Measurements from ENCODE around the gene SCN2B. TPM values are rescaled to one million over a fixed set of nuclear protein-coding genes. Genes with fewer than 3 reads are reported as not detected.

Gene SCN2B
- total RNA-seq, 1 donor from 2014 or later, result 0.04 TPM

GRCh38 chr11:118143661-118144185, 32.7 kb downstream of the SCN2B start:
- DNase-seq (ENCODE audit: low read depth), result no peak
- no peak overlapping the region for H3K4me3 ChIP-seq (ENCODE audit: low read depth, low read length)
- H3K27me3 ChIP-seq (ENCODE audit: control insufficient read depth, insufficient read depth, low read length), result peaks cover 55% of the 10 kb centered on the region
- no peaks in the 10 kb centered on the region for H3K36me3 ChIP-seq (ENCODE audit: control insufficient read depth, insufficient read depth, low read length)
- TF ChIP-seq CTCF (IDR thresholded peaks at IDR 0.05; ENCODE audit: insufficient read depth, low read length, poor library complexity, severe bottlenecking), result no peak

- Histone ChIP-seq H3K36me3 (ENCODE audit: control insufficient read depth, insufficient read depth, low read length) (no peaks in the 10 kb centered on the region), H3K27me3 (ENCODE audit: control insufficient read depth, insufficient read depth, low read length) (peaks cover 50% of the 10 kb centered on the region), H3K4me3 (ENCODE audit: low read depth, low read length) (no peak overlapping the region)
- TF ChIP-seq CTCF (IDR thresholded peaks at IDR 0.05; ENCODE audit: insufficient read depth, low read length, poor library complexity, severe bottlenecking), result no peak
- no peak for DNase-seq (ENCODE audit: low read depth)
Measured at GRCh38 chr11:118142809-118143208, 33.6 kb downstream of the SCN2B start.

GRCh38 chr11:118142081-118142480, 34.4 kb downstream of the SCN2B start:
- TF ChIP-seq CTCF (IDR thresholded peaks at IDR 0.05; ENCODE audit: insufficient read depth, low read length, poor library complexity, severe bottlenecking), result no peak
- Histone ChIP-seq H3K27me3 (ENCODE audit: control insufficient read depth, insufficient read depth, low read length) (peaks cover 48% of the 10 kb centered on the region), H3K4me3 (ENCODE audit: low read depth, low read length) (no peak overlapping the region), H3K36me3 (ENCODE audit: control insufficient read depth, insufficient read depth, low read length) (no peaks in the 10 kb centered on the region)
- DNase-seq (ENCODE audit: low read depth), result peak; percentile 18

- no peak for TF ChIP-seq CTCF (IDR thresholded peaks at IDR 0.05; ENCODE audit: insufficient read depth, low read length, poor library complexity, severe bottlenecking)
- DNase-seq (ENCODE audit: low read depth), result no peak
- Histone ChIP-seq H3K27me3 (ENCODE audit: control insufficient read depth, insufficient read depth, low read length) (peaks cover 44% of the 10 kb centered on the region), H3K4me3 (ENCODE audit: low read depth, low read length) (no peak overlapping the region), H3K36me3 (ENCODE audit: control insufficient read depth, insufficient read depth, low read length) (no peaks in the 10 kb centered on the region)
Measured at GRCh38 chr11:118139578-118139977, 36.9 kb downstream of the SCN2B start.

- H3K4me3 ChIP-seq (ENCODE audit: low read depth, low read length), result no peak overlapping the region
- no peak for DNase-seq (ENCODE audit: low read depth)
- peaks cover 40% of the 10 kb centered on the region for H3K27me3 ChIP-seq (ENCODE audit: control insufficient read depth, insufficient read depth, low read length)
- TF ChIP-seq CTCF (IDR thresholded peaks at IDR 0.05; ENCODE audit: insufficient read depth, low read length, poor library complexity, severe bottlenecking), result no peak
- H3K36me3 ChIP-seq (ENCODE audit: control insufficient read depth, insufficient read depth, low read length), result no peaks in the 10 kb centered on the region
Measured at GRCh38 chr11:118138839-118139420, 37.5 kb downstream of the SCN2B start.

GRCh38 chr11:118136801-118137200, 39.6 kb downstream of the SCN2B start:
- DNase-seq (ENCODE audit: low read depth), result no peak
- peaks cover 34% of the 10 kb centered on the region for H3K27me3 ChIP-seq (ENCODE audit: control insufficient read depth, insufficient read depth, low read length)
- TF ChIP-seq CTCF (IDR thresholded peaks at IDR 0.05; ENCODE audit: insufficient read depth, low read length, poor library complexity, severe bottlenecking), result no peak

More at GRCh38 chr11:118136801-118137200, 39.6 kb downstream of the SCN2B start:
- H3K36me3 ChIP-seq (ENCODE audit: control insufficient read depth, insufficient read depth, low read length), result no peaks in the 10 kb centered on the region
- no peak overlapping the region for H3K4me3 ChIP-seq (ENCODE audit: low read depth, low read length)

Data from kidney epithelial cell (primary cell).